ENCODE measurements around the gene MCEMP1.
A peak's percentile ranks its signal among the peaks of the same experiment; 100 is the strongest.

MCEMP1 gene

GRCh38 chr19:7643629-7644549, 33.0 kb upstream of the MCEMP1 start:
- DNase-seq (ENCODE audit: low read depth in 2 of 2): peak in 1 of 2 donors; percentile 27

- DNase-seq (ENCODE audit: low read depth in 2 of 2): no peak
These were observed 32.4 kb upstream of the MCEMP1 start for GRCh38 chr19:7644550-7644877.

GRCh38 chr19:7645163-7645562, 31.7 kb upstream of the MCEMP1 start:
- no peak for DNase-seq (ENCODE audit: low read depth in 2 of 2)

- DNase-seq (ENCODE audit: low read depth in 2 of 2): no peak
These were observed 31.0 kb upstream of the MCEMP1 start for GRCh38 chr19:7645656-7646425.

- DNase-seq (ENCODE audit: low read depth in 2 of 2): no peak
These were observed 30.5 kb upstream of the MCEMP1 start for GRCh38 chr19:7646426-7646700.

GRCh38 chr19:7647156-7647555, 29.7 kb upstream of the MCEMP1 start:
- DNase-seq (ENCODE audit: low read depth in 2 of 2): no peak

GRCh38 chr19:7648265-7649014, 28.4 kb upstream of the MCEMP1 start:
- no peak for DNase-seq (ENCODE audit: low read depth in 2 of 2)

GRCh38 chr19:7650148-7650547, 26.7 kb upstream of the MCEMP1 start:
- DNase-seq (ENCODE audit: low read depth in 2 of 2): no peak

GRCh38 chr19:7652061-7652641, 24.7 kb upstream of the MCEMP1 start:
- peak; percentile 70 to 76 for DNase-seq (ENCODE audit: low read depth in 2 of 2)

- DNase-seq (ENCODE audit: low read depth in 2 of 2): no peak
These were observed 22.5 kb upstream of the MCEMP1 start for GRCh38 chr19:7654401-7654800.

- DNase-seq (ENCODE audit: low read depth in 2 of 2): no peak
These were observed 21.3 kb upstream of the MCEMP1 start for GRCh38 chr19:7655581-7655980.

- DNase-seq (ENCODE audit: low read depth in 2 of 2): peak in 1 of 2 donors; percentile 39
These were observed 19.6 kb upstream of the MCEMP1 start for GRCh38 chr19:7657131-7657751.

GRCh38 chr19:7658219-7658686, 18.6 kb upstream of the MCEMP1 start:
- DNase-seq (ENCODE audit: low read depth in 2 of 2): peak; percentile 26 to 27

GRCh38 chr19:7661744-7662538, 14.9 kb upstream of the MCEMP1 start:
- no peak for DNase-seq (ENCODE audit: low read depth in 2 of 2)

GRCh38 chr19:7662657-7663056, 14.2 kb upstream of the MCEMP1 start:
- no peak for DNase-seq (ENCODE audit: low read depth in 2 of 2)

GRCh38 chr19:7663706-7664105, 13.2 kb upstream of the MCEMP1 start:
- DNase-seq (ENCODE audit: low read depth in 2 of 2): no peak

- no peak for DNase-seq (ENCODE audit: low read depth in 2 of 2)
These were observed 11.8 kb upstream of the MCEMP1 start for GRCh38 chr19:7665076-7665475.

GRCh38 chr19:7668842-7669241, 8.0 kb upstream of the MCEMP1 start, which contains the start of gene RETN:
RETN (plus strand) TSS chr19:7669049; CDS start chr19:7669327, 278 bp downstream.
- no peak for DNase-seq (ENCODE audit: low read depth in 2 of 2)

- DNase-seq (ENCODE audit: low read depth in 2 of 2): no peak
These were observed 7.2 kb upstream of the MCEMP1 start for GRCh38 chr19:7669641-7670040.

GRCh38 chr19:7670150-7670783, 6.6 kb upstream of the MCEMP1 start:
- no peak for DNase-seq (ENCODE audit: low read depth in 2 of 2)

All from stimulated activated CD4-positive, alpha-beta T cell treated with anti-CD3 and anti-CD28 coated beads, Interleukin-15, amount 100 ng/mL, for 48 hours (primary cell).